PFSK-1 (cell line): ENCODE results near the gene BUD31.

ENCODE experiments used
- FOXP2 ChIP-seq: optimal IDR thresholded peaks from 2 replicates; pipeline ENCODE3; 2011; ENCODE audit warnings: borderline replicate concordance, control low read depth, inconsistent platforms; ENCODE audit not compliant: insufficient read depth; ENCODE audit errors: extremely low read length, extremely low read depth
- POLR2AphosphoS5 ChIP-seq: IDR thresholded peaks from 2 replicates; pipeline ENCODE4 v1.6.1; 2012; ENCODE audit warnings: low read depth, mild to moderate bottlenecking, control low read depth, low read length, moderate library complexity
- REST ChIP-seq, 2 experiments: IDR thresholded peaks; 2 replicates each; pipeline versions ENCODE4 v1.6.1 to v1.8.0; 2011 to 2012; ENCODE audit warnings: low read depth in 2 of 2, low read length in 2 of 2, control low read depth in 1 of 2, inconsistent platforms in 1 of 2, mild to moderate bottlenecking in 1 of 2, moderate library complexity in 1 of 2; ENCODE audit not compliant: insufficient read depth in 1 of 2
- SIN3A ChIP-seq: IDR thresholded peaks from 2 replicates; pipeline ENCODE4 v1.6.1; 2012; ENCODE audit warnings: mild to moderate bottlenecking, low read length, moderate library complexity, borderline replicate concordance; ENCODE audit not compliant: insufficient read depth
- TAF1 ChIP-seq: IDR thresholded peaks from 2 replicates; pipeline ENCODE4 v1.6.1; 2012; ENCODE audit warnings: low read length, control low read depth, borderline replicate concordance; ENCODE audit not compliant: insufficient read depth

BUD31 gene

GRCh38 chr7:99392659-99393354, 16.0 kb upstream of the BUD31 start:
- 0 out of 2 replicates have a peak, but pooled peaks have one; percentile 53 for TF ChIP-seq SIN3A
- TF ChIP-seq FOXP2: peak; percentile 72
- peak; percentile 70 for TF ChIP-seq POLR2AphosphoS5
- no peak for TF ChIP-seq TAF1

- TF ChIP-seq SIN3A (0 out of 2 replicates have a peak, but pooled peaks have one; percentile 7), REST (IDR thresholded peaks at IDR 0.05; ENCODE audit: insufficient read depth in 1 of 2, low read depth in 2 of 2, low read length in 2 of 2) (no peak)
Measured at GRCh38 chr7:99393355-99394187, 15.2 kb upstream of the BUD31 start.

DNA sequence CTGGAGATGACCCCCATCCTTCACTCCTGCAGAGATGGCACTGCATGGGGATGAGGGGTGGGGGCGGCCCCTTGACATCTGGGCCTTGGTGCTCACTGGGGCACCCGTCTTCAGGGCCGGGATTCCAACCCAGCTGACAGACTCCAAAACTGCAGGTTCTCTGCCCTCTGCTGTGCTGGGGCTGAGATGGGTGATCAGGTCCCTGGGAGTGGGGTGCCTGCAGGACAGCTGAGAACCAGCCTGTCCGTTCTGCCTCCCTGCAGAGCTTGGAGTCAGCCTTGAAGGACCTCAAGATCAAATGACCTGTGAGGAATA, 14.6 kb upstream of the BUD31 start:
- TF ChIP-seq SIN3A (no peak), POLR2AphosphoS5 (no peak; the same call in 1 of the 2 replicates), REST (IDR thresholded peaks at IDR 0.05; ENCODE audit: insufficient read depth in 1 of 2, low read depth in 2 of 2, low read length in 2 of 2) (no peak), TAF1 (no peak), FOXP2 (no peak)

DNA sequence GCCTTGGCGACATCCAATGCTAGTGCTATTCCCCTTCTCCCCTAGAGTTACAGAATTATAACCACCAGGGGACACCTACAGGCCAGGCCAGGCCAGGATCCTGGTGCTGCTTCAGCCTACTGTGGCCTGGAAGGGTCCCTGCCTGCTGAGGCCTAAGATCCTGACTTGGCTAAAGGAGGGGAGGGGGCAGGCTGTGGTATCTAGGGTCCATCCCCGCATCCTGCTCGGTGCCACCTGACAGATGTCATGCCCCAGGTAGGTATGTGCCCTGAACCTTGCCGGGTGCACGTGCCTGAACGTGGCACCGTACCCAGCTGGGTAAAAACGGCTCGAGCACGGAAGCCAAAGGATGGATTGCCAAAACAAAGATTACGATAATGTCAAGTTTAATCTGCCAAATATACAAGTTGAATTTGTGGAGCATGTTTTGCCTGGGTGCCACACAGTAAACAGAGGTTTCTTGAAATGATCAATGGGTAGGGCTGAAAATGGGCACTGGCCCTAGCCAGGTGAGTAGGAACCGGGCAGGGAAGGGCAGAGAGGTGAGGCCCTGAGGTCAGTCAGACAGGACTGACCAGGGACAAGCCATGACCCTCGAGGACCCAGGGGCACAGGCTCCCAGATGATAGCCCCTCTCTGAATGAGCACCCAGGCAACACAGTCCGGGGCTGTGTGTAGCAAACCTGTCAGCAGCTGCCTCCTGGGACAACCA, 13.0 kb upstream of the BUD31 start:
- TF ChIP-seq POLR2AphosphoS5: no peak
- TF ChIP-seq REST (IDR thresholded peaks at IDR 0.05; ENCODE audit: insufficient read depth in 1 of 2, low read depth in 2 of 2, low read length in 2 of 2): no peak
- TF ChIP-seq SIN3A: no peak

- TF ChIP-seq SIN3A: no peak
- TF ChIP-seq REST (IDR thresholded peaks at IDR 0.05; ENCODE audit: insufficient read depth in 1 of 2, low read depth in 2 of 2, low read length in 2 of 2): no peak
- TF ChIP-seq POLR2AphosphoS5: peak; percentile 51
- no peak for TF ChIP-seq FOXP2
- no peak for TF ChIP-seq TAF1
Measured at GRCh38 chr7:99396418-99397296, 12.1 kb upstream of the BUD31 start.
